ENCODE results near the gene SOBP. TPM values are rescaled to one million over a fixed set of nuclear protein-coding genes. Genes with fewer than 3 reads are reported as not detected.

Gene SOBP
- total RNA-seq, 4 donors from 2014 or later = 0.26 to 1.5 (median 0.55) TPM

GRCh38 chr6:107607116-107607515, 117.2 kb downstream of the SOBP start:
- DNase-seq (ENCODE audit: low spot score in 2 of 2) = no peak
- Histone ChIP-seq H3K4me1 (peaks cover 12% of the 10 kb centered on the region), H3K9me3 (no peaks in the 10 kb centered on the region), H3K4me3 (no peak overlapping the region), H3K27ac (no peak overlapping the region), H3K36me3 (no peaks in the 10 kb centered on the region), H3K27me3 (no peaks in the 10 kb centered on the region)
- TF ChIP-seq POLR2A (IDR thresholded peaks at IDR 0.05) (no peak), EP300 (IDR thresholded peaks at IDR 0.05) (no peak), POLR2AphosphoS5 (IDR thresholded peaks at IDR 0.05) (no peak)
- TF ChIP-seq, protein P1, sequence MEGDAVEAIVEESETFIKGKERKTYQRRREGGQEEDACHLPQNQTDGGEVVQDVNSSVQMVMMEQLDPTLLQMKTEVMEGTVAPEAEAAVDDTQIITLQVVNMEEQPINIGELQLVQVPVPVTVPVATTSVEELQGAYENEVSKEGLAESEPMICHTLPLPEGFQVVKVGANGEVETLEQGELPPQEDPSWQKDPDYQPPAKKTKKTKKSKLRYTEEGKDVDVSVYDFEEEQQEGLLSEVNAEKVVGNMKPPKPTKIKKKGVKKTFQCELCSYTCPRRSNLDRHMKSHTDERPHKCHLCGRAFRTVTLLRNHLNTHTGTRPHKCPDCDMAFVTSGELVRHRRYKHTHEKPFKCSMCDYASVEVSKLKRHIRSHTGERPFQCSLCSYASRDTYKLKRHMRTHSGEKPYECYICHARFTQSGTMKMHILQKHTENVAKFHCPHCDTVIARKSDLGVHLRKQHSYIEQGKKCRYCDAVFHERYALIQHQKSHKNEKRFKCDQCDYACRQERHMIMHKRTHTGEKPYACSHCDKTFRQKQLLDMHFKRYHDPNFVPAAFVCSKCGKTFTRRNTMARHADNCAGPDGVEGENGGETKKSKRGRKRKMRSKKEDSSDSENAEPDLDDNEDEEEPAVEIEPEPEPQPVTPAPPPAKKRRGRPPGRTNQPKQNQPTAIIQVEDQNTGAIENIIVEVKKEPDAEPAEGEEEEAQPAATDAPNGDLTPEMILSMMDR (IDR thresholded peaks at IDR 0.05) = no peak
- 82% methylated on average over 4 of the region's 4 CpGs for WGBS

- H3K27ac ChIP-seq = no peak overlapping the region
- WGBS = 81% methylated on average over 11 of the region's 11 CpGs
- H3K9me3 ChIP-seq = no peaks in the 10 kb centered on the region
- H3K4me3 ChIP-seq = no peak overlapping the region
- no peaks in the 10 kb centered on the region for H3K27me3 ChIP-seq
- TF ChIP-seq POLR2AphosphoS5 (IDR thresholded peaks at IDR 0.05) = no peak
- TF ChIP-seq, protein P1 (IDR thresholded peaks at IDR 0.05) = no peak
- TF ChIP-seq POLR2A (IDR thresholded peaks at IDR 0.05) = no peak
- no peak for TF ChIP-seq EP300 (IDR thresholded peaks at IDR 0.05)
- DNase-seq (ENCODE audit: low spot score in 2 of 2) = no peak
- no peaks in the 10 kb centered on the region for H3K4me1 ChIP-seq
- no peaks in the 10 kb centered on the region for H3K36me3 ChIP-seq
These were observed 121.3 kb downstream of the SOBP start for GRCh38 chr6:107611094-107611810.

DNA sequence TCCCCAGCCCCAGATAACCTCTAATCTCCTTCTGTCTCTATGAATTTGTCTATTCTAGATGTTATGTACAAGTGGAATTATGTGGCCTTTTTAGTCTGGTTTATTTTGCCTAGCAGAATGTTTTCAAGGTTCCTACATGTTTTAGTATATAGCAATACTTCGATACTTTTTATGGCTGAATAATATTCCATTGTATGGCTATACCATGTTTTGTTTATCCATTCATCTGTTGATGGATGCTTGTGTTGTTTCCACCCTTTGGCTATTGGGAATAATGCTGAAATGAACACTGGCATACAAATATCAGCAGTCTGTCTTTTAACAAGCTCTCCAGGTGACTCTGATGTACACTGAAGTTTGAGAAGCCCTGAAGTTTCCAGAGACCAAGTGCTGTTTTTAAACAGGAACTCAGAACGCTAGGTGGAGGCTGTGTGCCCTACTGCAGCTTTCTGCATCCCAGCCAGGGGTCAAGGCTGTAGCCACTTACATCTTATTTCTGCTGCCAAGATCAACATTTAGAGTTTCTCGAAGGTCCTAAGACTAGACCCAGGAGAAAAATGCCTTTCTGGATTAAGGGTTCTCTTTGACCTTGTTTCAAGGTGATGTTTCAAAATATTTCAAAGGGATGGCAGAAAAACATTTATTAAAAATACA, 123.0 kb downstream of the SOBP start:
- Histone ChIP-seq H3K9me3 (no peaks in the 10 kb centered on the region), H3K36me3 (no peaks in the 10 kb centered on the region), H3K27ac (no peak overlapping the region), H3K27me3 (no peaks in the 10 kb centered on the region), H3K4me3 (no peak overlapping the region), H3K4me1 (no peaks in the 10 kb centered on the region)
- DNase-seq (ENCODE audit: low spot score in 2 of 2) = no peak
- TF ChIP-seq, protein P1 (IDR thresholded peaks at IDR 0.05) = no peak
- 79% methylated on average over 3 of the region's 3 CpGs for WGBS

GRCh38 chr6:107613651-107614379, 123.9 kb downstream of the SOBP start:
- DNase-seq (ENCODE audit: low spot score in 2 of 2) = no peak
- 98% methylated on average over 4 of the region's 4 CpGs for WGBS
- no peaks in the 10 kb centered on the region for H3K9me3 ChIP-seq
- TF ChIP-seq, protein P1 (IDR thresholded peaks at IDR 0.05) = no peak
- TF ChIP-seq POLR2A (IDR thresholded peaks at IDR 0.05) = no peak
- TF ChIP-seq POLR2AphosphoS5 (IDR thresholded peaks at IDR 0.05) = no peak
- no peak for TF ChIP-seq EP300 (IDR thresholded peaks at IDR 0.05)
- H3K4me3 ChIP-seq = no peak overlapping the region
- H3K27ac ChIP-seq = no peak overlapping the region
- no peaks in the 10 kb centered on the region for H3K36me3 ChIP-seq
- H3K27me3 ChIP-seq = no peaks in the 10 kb centered on the region
- no peaks in the 10 kb centered on the region for H3K4me1 ChIP-seq

DNA sequence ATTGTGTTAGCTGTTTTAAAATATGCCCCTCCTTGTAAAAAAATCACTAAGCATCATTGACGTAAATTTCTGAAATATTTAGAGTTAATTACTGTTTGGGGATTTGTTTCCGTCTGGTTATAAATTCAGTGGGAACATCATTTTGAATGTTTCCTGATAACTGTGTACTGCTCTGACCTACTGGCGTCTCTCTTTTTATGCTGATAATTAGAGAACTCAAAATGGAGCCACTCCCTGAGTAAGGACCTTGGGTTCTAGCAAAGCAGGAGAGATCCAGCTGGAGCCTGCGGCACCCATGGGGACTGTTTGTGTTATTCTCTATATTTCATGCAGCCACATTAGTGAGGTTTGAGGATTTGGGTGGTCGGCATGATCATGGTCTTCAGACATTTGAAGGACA, 124.9 kb downstream of the SOBP start:
- DNase-seq (ENCODE audit: low spot score in 2 of 2) = no peak
- Histone ChIP-seq H3K4me1 (no peaks in the 10 kb centered on the region), H3K9me3 (no peaks in the 10 kb centered on the region), H3K36me3 (no peaks in the 10 kb centered on the region), H3K4me3 (no peak overlapping the region), H3K27me3 (no peaks in the 10 kb centered on the region), H3K27ac (no peak overlapping the region)
- TF ChIP-seq POLR2A (IDR thresholded peaks at IDR 0.05) = no peak
- no peak for TF ChIP-seq POLR2AphosphoS5 (IDR thresholded peaks at IDR 0.05)
- TF ChIP-seq, protein P1 (IDR thresholded peaks at IDR 0.05) = no peak
- TF ChIP-seq EP300 (IDR thresholded peaks at IDR 0.05) = no peak
- 87% methylated on average over 5 of the region's 5 CpGs for WGBS
